Caco-2 (cell line): ENCODE measurements around the gene PXYLP1. TPM values are rescaled to one million over a fixed set of nuclear protein-coding genes. Genes with fewer than 3 reads are reported as not detected.

Experiments
- BruUV-seq: library from RNA; stranded (reverse); fragments of 400-500 nt; replicated peaks from 2 replicates; lab custom pipeline; 2021; lab: Mats Ljungman, UMichigan
- CTCF ChIA-PET: fragments of 300-600 bp; sonication (Branson Sonifier 250); formaldehyde crosslinking; loops from one replicate; lab custom pipeline; 2022; ENCODE audit warnings: antibody characterized with exemption; lab: Charles Lee
- POLR2A ChIA-PET: fragments of 300-600 bp; sonication (Branson Sonifier 250); formaldehyde crosslinking; loops from one replicate; lab custom pipeline; 2022; ENCODE audit warnings: antibody characterized with exemption; lab: Charles Lee
- DNase-seq, 2 experiments: peaks; one replicate each; pipeline versions ENCODE4 v3.0.0 to v3.0.0-alpha.2; 2020 to 2022
- H3K27me3 ChIP-seq: replicated peaks from 2 replicates; pipeline ENCODE4 v1.6.0; 2011; ENCODE audit warnings: low read length; ENCODE audit not compliant: control insufficient read depth, insufficient read depth
- H3K36me3 ChIP-seq: 2 replicates; pipeline ENCODE4 v1.5.1; 2011; ENCODE audit warnings: low read length; ENCODE audit not compliant: control insufficient read depth, insufficient read depth
- H3K4me1 ChIP-seq: fragments of 250-450 bp; sonication (Bioruptor Pico); 2 replicates; pipeline ENCODE4 v1.5.1; 2020; ENCODE audit warnings: mild to moderate bottlenecking
- H3K4me3 ChIP-seq: 2 replicates; pipeline ENCODE4 v1.5.1; 2011; ENCODE audit warnings: low read depth, mild to moderate bottlenecking, control low read depth, low read length
- H3K9me3 ChIP-seq: fragments of 250-450 bp; sonication (Bioruptor Pico); 2 replicates; pipeline ENCODE4 v1.5.1; 2020; ENCODE audit warnings: mild to moderate bottlenecking, moderate library complexity
- H3K27ac Mint-ChIP-seq: one replicate; pipeline ENCODE4 v1.8.0; 2022; ENCODE audit warnings: mixed read lengths; ENCODE audit not compliant: unreplicated experiment
- H3K27me3 Mint-ChIP-seq: one replicate; pipeline ENCODE4 v1.8.0; 2022; ENCODE audit warnings: mixed read lengths; ENCODE audit not compliant: insufficient read depth, unreplicated experiment
- H3K36me3 Mint-ChIP-seq: one replicate; pipeline ENCODE4 v1.8.0; 2022; ENCODE audit warnings: mild to moderate bottlenecking, mixed read lengths; ENCODE audit not compliant: insufficient read depth, unreplicated experiment
- H3K4me1 Mint-ChIP-seq: one replicate; pipeline ENCODE4 v1.8.0; 2022; ENCODE audit warnings: low read depth, mixed read lengths; ENCODE audit not compliant: unreplicated experiment
- H3K4me3 Mint-ChIP-seq: one replicate; pipeline ENCODE4 v1.8.0; 2022; ENCODE audit warnings: mild to moderate bottlenecking, moderate library complexity, mixed read lengths; ENCODE audit not compliant: unreplicated experiment
- H3K9me3 Mint-ChIP-seq: one replicate; pipeline ENCODE4 v1.8.0; 2022; ENCODE audit warnings: mixed read lengths; ENCODE audit not compliant: unreplicated experiment
- CTCF ChIP-seq, 2 experiments: fragments of 200-600 bp in 1 of 2; IDR thresholded peaks; 1 replicate in 1 of 2; 2 replicates in 1 of 2; pipeline versions ENCODE4 v1.5.1 to v1.8.0; 2011 to 2022; ENCODE audit warnings: antibody characterized with exemption in 1 of 2, control low read depth in 1 of 2, inconsistent platforms in 1 of 2, low read depth in 1 of 2, low read length in 1 of 2, mild to moderate bottlenecking in 1 of 2, moderate library complexity in 1 of 2; ENCODE audit not compliant: insufficient read depth in 1 of 2, severe bottlenecking in 1 of 2, unreplicated experiment in 1 of 2
- intact Hi-C: fragments of 100-400 bp; cut with micrococcal nuclease; formaldehyde crosslinking; loops from one replicate; pipeline ENCODE4 v1.10.0; 2022; ENCODE audit not compliant: unreplicated experiment
- total RNA-seq: library from RNA; stranded (reverse); gene quantifications from 2 replicates; pipeline ENCODE4 v1.2.3, GENCODE V29; 2022

PXYLP1 gene
- total RNA-seq, 1 experiment from 2014 or later: 24.6 TPM

GRCh38 chr3:141266797-141267555, 35.4 kb downstream of the PXYLP1 start:
- no peaks in the 10 kb centered on the region for H3K27me3 Mint-ChIP-seq
- no peak for TF ChIP-seq CTCF (IDR thresholded peaks at IDR 0.05; ENCODE audit: insufficient read depth in 1 of 2, low read depth in 1 of 2, low read length in 1 of 2, severe bottlenecking in 1 of 2, unreplicated experiment in 1 of 2)
- no peak for DNase-seq

GRCh38 chr3:141267629-141268028, 36.0 kb downstream of the PXYLP1 start:
- CTCF ChIA-PET: no interaction called here
- no peaks in the 10 kb centered on the region for H3K27me3 Mint-ChIP-seq
- no peak for TF ChIP-seq CTCF (IDR thresholded peaks at IDR 0.05; ENCODE audit: insufficient read depth in 1 of 2, low read depth in 1 of 2, low read length in 1 of 2, severe bottlenecking in 1 of 2, unreplicated experiment in 1 of 2)

More at GRCh38 chr3:141266797-141267555, 35.4 kb downstream of the PXYLP1 start:
- Mint-ChIP-seq H3K4me1 (peaks cover 18% of the 10 kb centered on the region), H3K4me3 (no peak overlapping the region), H3K27ac (no peak overlapping the region), H3K9me3 (no peaks in the 10 kb centered on the region), H3K36me3 (peaks cover 10% of the 10 kb centered on the region)
- ChIA-PET POLR2A (no interaction called here), CTCF (no interaction called here)
- Histone ChIP-seq H3K36me3 (no peaks in the 10 kb centered on the region; the same call in 1 of the 2 replicates), H3K27me3 (no peaks in the 10 kb centered on the region), H3K9me3 (no peaks in the 10 kb centered on the region), H3K4me1 (peaks cover 15% of the 10 kb centered on the region), H3K4me3 (no peak overlapping the region)
- BruUV-seq: no TSS peak
- intact Hi-C loops: no loop called here

DNA sequence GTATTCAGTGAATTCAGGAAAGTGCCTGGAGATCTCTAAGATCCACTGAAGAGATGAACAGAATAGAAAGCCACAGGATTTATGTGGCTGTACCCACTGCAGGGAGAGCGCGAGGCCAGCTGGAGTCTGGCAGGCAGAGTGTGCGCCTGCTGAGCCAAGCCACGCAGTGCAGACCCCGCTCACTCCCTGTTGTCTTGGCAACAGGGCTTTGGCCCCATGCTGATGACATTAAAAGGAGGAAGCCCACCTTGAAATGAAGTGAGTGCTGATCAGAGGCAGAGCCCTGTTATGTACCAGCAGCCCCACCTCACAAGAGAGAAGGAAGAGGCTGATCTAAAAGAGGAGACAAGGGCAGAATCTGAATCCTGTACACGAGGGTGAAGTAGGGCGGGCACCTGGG, 36.7 kb downstream of the PXYLP1 start:
- H3K36me3 Mint-ChIP-seq: peaks cover 9% of the 10 kb centered on the region
- Histone ChIP-seq H3K4me1 (peaks cover 16% of the 10 kb centered on the region), H3K36me3 (no peaks in the 10 kb centered on the region; the same call in 1 of the 2 replicates), H3K27me3 (no peaks in the 10 kb centered on the region), H3K4me3 (no peak overlapping the region), H3K9me3 (no peaks in the 10 kb centered on the region)
- POLR2A ChIA-PET: no interaction called here
- no peaks in the 10 kb centered on the region for H3K27me3 Mint-ChIP-seq
- CTCF ChIA-PET: interaction anchor here (0.5 kb wide), 1 partner anchor 36 kb away, joined by 6 read pairs; no protein-coding TSS in a partner anchor
- BruUV-seq: no TSS peak
- H3K4me1 Mint-ChIP-seq: peaks cover 18% of the 10 kb centered on the region
- DNase-seq: no peak
- H3K27ac Mint-ChIP-seq: no peak overlapping the region
- intact Hi-C loops: no loop called here
- no peak overlapping the region for H3K4me3 Mint-ChIP-seq
- no peaks in the 10 kb centered on the region for H3K9me3 Mint-ChIP-seq
- no peak for TF ChIP-seq CTCF (IDR thresholded peaks at IDR 0.05; ENCODE audit: insufficient read depth in 1 of 2, low read depth in 1 of 2, low read length in 1 of 2, severe bottlenecking in 1 of 2, unreplicated experiment in 1 of 2)

More at GRCh38 chr3:141267629-141268028, 36.0 kb downstream of the PXYLP1 start:
- Mint-ChIP-seq H3K27ac (no peak overlapping the region), H3K9me3 (no peaks in the 10 kb centered on the region), H3K4me3 (no peak overlapping the region), H3K4me1 (peaks cover 18% of the 10 kb centered on the region), H3K36me3 (peaks cover 9% of the 10 kb centered on the region)
- H3K36me3 ChIP-seq: no peaks in the 10 kb centered on the region; the same call in 1 of the 2 replicates
- BruUV-seq: no TSS peak
- H3K9me3 ChIP-seq: no peaks in the 10 kb centered on the region
- intact Hi-C loops: no loop called here
- peaks cover 16% of the 10 kb centered on the region for H3K4me1 ChIP-seq
- DNase-seq: no peak
- H3K4me3 ChIP-seq: no peak overlapping the region
- no peaks in the 10 kb centered on the region for H3K27me3 ChIP-seq
- POLR2A ChIA-PET: no interaction called here
